ENCODE measurements around the gene KCNS1.
A peak's percentile ranks its signal among the peaks of the same experiment; 100 is the strongest.

The KCNS1 gene

GRCh38 chr20:45095805-45096238 is 5.1 kb downstream of the KCNS1 start:
- H4K20me1 ChIP-seq (ENCODE audit: insufficient read depth, low read length) = no peaks in the 10 kb centered on the region
- no peaks in the 10 kb centered on the region for H3F3A ChIP-seq (ENCODE audit: insufficient read depth, low read length)
- H3K9me2 ChIP-seq (ENCODE audit: low read depth, low read length) = no peaks in the 10 kb centered on the region
- no peak overlapping the region for H3K27ac ChIP-seq (ENCODE audit: low read depth, low read length, poor library complexity, severe bottlenecking)
- no peak overlapping the region for H3K4me3 ChIP-seq (ENCODE audit: low read depth, low read length, poor library complexity, severe bottlenecking)
- no peaks in the 10 kb centered on the region for H3K36me3 ChIP-seq (ENCODE audit: insufficient read depth, low read length)
- H2AFZ ChIP-seq (ENCODE audit: low read length) = no peak overlapping the region
- no peak overlapping the region for H3K4me2 ChIP-seq (ENCODE audit: low read length)
- H3K9me3 ChIP-seq (ENCODE audit: low read length) = no peaks in the 10 kb centered on the region
- no peak for TF ChIP-seq EZH2 (IDR thresholded peaks at IDR 0.05; ENCODE audit: borderline replicate concordance, low read length)
- TF ChIP-seq CTCF (IDR thresholded peaks at IDR 0.05; ENCODE audit: low read length) = peak; percentile 73
- H3K9ac ChIP-seq (ENCODE audit: low read length) = no peak overlapping the region
- no peaks in the 10 kb centered on the region for H3K4me1 ChIP-seq (ENCODE audit: insufficient read depth, low read length, severe bottlenecking)
- peaks cover 4% of the 10 kb centered on the region; the same call in 1 of the 2 replicates for H3K27me3 ChIP-seq (ENCODE audit: insufficient read depth, low read length)
- no peaks in the 10 kb centered on the region for H3K79me2 ChIP-seq (ENCODE audit: insufficient read depth, low read length)

GRCh38 chr20:45094864-45095574 is 5.9 kb downstream of the KCNS1 start:
- H3K36me3 ChIP-seq (ENCODE audit: insufficient read depth, low read length) = no peaks in the 10 kb centered on the region
- H3K27me3 ChIP-seq (ENCODE audit: insufficient read depth, low read length) = peaks cover 1% of the 10 kb centered on the region; the same call in 1 of the 2 replicates
- H2AFZ ChIP-seq (ENCODE audit: low read length) = no peak overlapping the region
- H3K4me1 ChIP-seq (ENCODE audit: insufficient read depth, low read length, severe bottlenecking) = no peaks in the 10 kb centered on the region
- H3K79me2 ChIP-seq (ENCODE audit: insufficient read depth, low read length) = no peaks in the 10 kb centered on the region
- no peaks in the 10 kb centered on the region for H4K20me1 ChIP-seq (ENCODE audit: insufficient read depth, low read length)
- no peak overlapping the region for H3K4me2 ChIP-seq (ENCODE audit: low read length)
- no peak overlapping the region for H3K9ac ChIP-seq (ENCODE audit: low read length)
- H3K4me3 ChIP-seq (ENCODE audit: low read depth, low read length, poor library complexity, severe bottlenecking) = no peak overlapping the region
- no peaks in the 10 kb centered on the region for H3F3A ChIP-seq (ENCODE audit: insufficient read depth, low read length)
- H3K9me2 ChIP-seq (ENCODE audit: low read depth, low read length) = no peaks in the 10 kb centered on the region
- TF ChIP-seq CTCF (IDR thresholded peaks at IDR 0.05; ENCODE audit: low read length) = no peak
- TF ChIP-seq EZH2 (IDR thresholded peaks at IDR 0.05; ENCODE audit: borderline replicate concordance, low read length) = no peak
- no peak overlapping the region for H3K27ac ChIP-seq (ENCODE audit: low read depth, low read length, poor library complexity, severe bottlenecking)
- no peaks in the 10 kb centered on the region for H3K9me3 ChIP-seq (ENCODE audit: low read length)

- Histone ChIP-seq H3K4me1 (ENCODE audit: insufficient read depth, low read length, severe bottlenecking) (no peaks in the 10 kb centered on the region), H3K27ac (ENCODE audit: low read depth, low read length, poor library complexity, severe bottlenecking) (no peak overlapping the region), H3F3A (ENCODE audit: insufficient read depth, low read length) (no peaks in the 10 kb centered on the region), H2AFZ (ENCODE audit: low read length) (no peak overlapping the region), H3K9me2 (ENCODE audit: low read depth, low read length) (no peaks in the 10 kb centered on the region), H3K4me3 (ENCODE audit: low read depth, low read length, poor library complexity, severe bottlenecking) (no peak overlapping the region), H4K20me1 (ENCODE audit: insufficient read depth, low read length) (no peaks in the 10 kb centered on the region), H3K79me2 (ENCODE audit: insufficient read depth, low read length) (no peaks in the 10 kb centered on the region), H3K9ac (ENCODE audit: low read length) (no peak overlapping the region), H3K27me3 (ENCODE audit: insufficient read depth, low read length) (no peaks in the 10 kb centered on the region), H3K9me3 (ENCODE audit: low read length) (no peaks in the 10 kb centered on the region), H3K4me2 (ENCODE audit: low read length) (no peak overlapping the region), H3K36me3 (ENCODE audit: insufficient read depth, low read length) (no peaks in the 10 kb centered on the region)
- TF ChIP-seq CTCF (IDR thresholded peaks at IDR 0.05; ENCODE audit: low read length) (no peak), EZH2 (IDR thresholded peaks at IDR 0.05; ENCODE audit: borderline replicate concordance, low read length) (no peak)
Measured at GRCh38 chr20:45094201-45094600, 6.7 kb downstream of the KCNS1 start.

All from OCI-LY1 (cell line).